Vagina (tissue), 2 donors: ENCODE results near the gene ICA1L. TPM values are rescaled to one million over a fixed set of nuclear protein-coding genes. Genes with fewer than 3 reads are reported as not detected.

ENCODE experiments used
- DNase-seq, 2 donors: peaks; one replicate each; pipeline ENCODE4 v3.0.0-alpha.2; 2017; ENCODE audit errors: extremely low spot score in 2 of 2
- H3K27ac ChIP-seq: fragments of 200-600 bp; sonication (generic); one replicate; pipeline ENCODE4 v1.5.1; 2019
- H3K27me3 ChIP-seq: fragments of 200-600 bp; sonication (generic); one replicate; pipeline ENCODE4 v1.5.1; 2019
- H3K36me3 ChIP-seq, 2 donors: fragments of 200-600 bp; sonication (generic); one replicate each; pipeline ENCODE4 v1.5.1; 2017 to 2019
- H3K4me1 ChIP-seq: fragments of 200-600 bp; sonication (generic); one replicate; pipeline ENCODE4 v1.5.1; 2019
- H3K4me3 ChIP-seq, 2 donors: fragments of 200-600 bp; sonication (generic); 1 replicate in 1 of 2; 2 replicates in 1 of 2; pipeline ENCODE4 v1.5.1; 2016 to 2019
- H3K9me3 ChIP-seq: fragments of 200-600 bp; sonication (generic); one replicate; pipeline ENCODE4 v1.5.1; 2019
- CTCF ChIP-seq, 3 experiments: fragments of 450-650 bp in 2 of 3; fragments of 200-600 bp in 1 of 3; sonication (generic) in 1 of 3; IDR thresholded peaks; one replicate each; pipeline ENCODE4 v1.5.1; 2017 to 2019; ENCODE audit warnings: antibody characterized with exemption in 3 of 3, mild to moderate bottlenecking in 2 of 3, moderate library complexity in 2 of 3
- POLR2A ChIP-seq, 2 donors: fragments of 450-650 bp; IDR thresholded peaks; one replicate each; pipeline ENCODE4 v1.6.1; 2017; ENCODE audit warnings: antibody characterized with exemption in 2 of 2, mild to moderate bottlenecking in 2 of 2, moderate library complexity in 2 of 2
- POLR2AphosphoS5 ChIP-seq, 2 donors: sonication (generic); formaldehyde crosslinking; IDR thresholded peaks; one replicate each; pipeline ENCODE4 v1.9.0; 2017; ENCODE audit warnings: antibody characterized with exemption in 2 of 2, mild to moderate bottlenecking in 2 of 2, low read depth in 1 of 2; ENCODE audit not compliant: insufficient read depth in 1 of 2
- intact Hi-C: fragments of 100-400 bp; cut with DNase I; formaldehyde crosslinking; loops from one replicate; pipeline ENCODE4 v1.15.1; 2023
- total RNA-seq: library from RNA; depleted of rRNA; stranded (reverse); fragments of >200 nt; gene quantifications from one replicate; pipeline ENCODE4 v1.2.3, GENCODE V29; 2016

ICA1L gene
- total RNA-seq, 1 donor from 2014 or later = 21.6 TPM

GRCh38 chr2:202756598-202756997 lies 115.0 kb downstream of the ICA1L start:
- TF ChIP-seq CTCF (IDR thresholded peaks at IDR 0.05) (no peak), POLR2A (IDR thresholded peaks at IDR 0.05) (no peak), POLR2AphosphoS5 (IDR thresholded peaks at IDR 0.05; ENCODE audit: insufficient read depth in 1 of 2, low read depth in 1 of 2) (no peak)

GRCh38 chr2:202754936-202755335 lies 116.6 kb downstream of the ICA1L start:
- no peak for TF ChIP-seq POLR2AphosphoS5 (IDR thresholded peaks at IDR 0.05; ENCODE audit: insufficient read depth in 1 of 2, low read depth in 1 of 2)
- no peak for TF ChIP-seq CTCF (IDR thresholded peaks at IDR 0.05)
- TF ChIP-seq POLR2A (IDR thresholded peaks at IDR 0.05) = no peak
- DNase-seq = no peak
- intact Hi-C loops = no loop called here
- Histone ChIP-seq H3K36me3 (peaks cover 0 to 13% of the 10 kb centered on the region in 2 donors), H3K9me3 (no peaks in the 10 kb centered on the region), H3K27me3 (no peaks in the 10 kb centered on the region), H3K27ac (no peak overlapping the region), H3K4me1 (no peaks in the 10 kb centered on the region), H3K4me3 (no peak overlapping the region)

More at GRCh38 chr2:202756598-202756997, 115.0 kb downstream of the ICA1L start:
- Histone ChIP-seq H3K4me3 (no peak overlapping the region), H3K9me3 (no peaks in the 10 kb centered on the region), H3K27ac (no peak overlapping the region), H3K36me3 (peaks cover 0 to 15% of the 10 kb centered on the region in 2 donors), H3K27me3 (no peaks in the 10 kb centered on the region), H3K4me1 (no peaks in the 10 kb centered on the region)
- DNase-seq = no peak
- intact Hi-C loops = no loop called here

- no peak overlapping the region for H3K4me3 ChIP-seq
- H3K27me3 ChIP-seq = no peaks in the 10 kb centered on the region
- H3K4me1 ChIP-seq = no peaks in the 10 kb centered on the region
- TF ChIP-seq POLR2AphosphoS5 (IDR thresholded peaks at IDR 0.05; ENCODE audit: insufficient read depth in 1 of 2, low read depth in 1 of 2) (no peak), POLR2A (IDR thresholded peaks at IDR 0.05) (no peak), CTCF (IDR thresholded peaks at IDR 0.05) (no peak)
- no peak overlapping the region for H3K27ac ChIP-seq
- intact Hi-C loops = no loop called here
- H3K36me3 ChIP-seq = peaks cover 0 to 2% of the 10 kb centered on the region in 2 donors
- DNase-seq = no peak
- H3K9me3 ChIP-seq = no peaks in the 10 kb centered on the region
Measured at GRCh38 chr2:202752071-202752470, 119.5 kb downstream of the ICA1L start.

- intact Hi-C loops = no loop called here
- Histone ChIP-seq H3K4me3 (no peak overlapping the region), H3K27ac (no peak overlapping the region), H3K4me1 (no peaks in the 10 kb centered on the region), H3K9me3 (no peaks in the 10 kb centered on the region), H3K36me3 (no peaks in the 10 kb centered on the region), H3K27me3 (no peaks in the 10 kb centered on the region)
- TF ChIP-seq CTCF (IDR thresholded peaks at IDR 0.05) (no peak), POLR2A (IDR thresholded peaks at IDR 0.05) (no peak), POLR2AphosphoS5 (IDR thresholded peaks at IDR 0.05; ENCODE audit: insufficient read depth in 1 of 2, low read depth in 1 of 2) (no peak)
- no peak for DNase-seq
Measured at GRCh38 chr2:202750763-202751427, 120.7 kb downstream of the ICA1L start.

GRCh38 chr2:202749477-202749876 lies 122.1 kb downstream of the ICA1L start:
- Histone ChIP-seq H3K36me3 (no peaks in the 10 kb centered on the region), H3K9me3 (no peaks in the 10 kb centered on the region), H3K27me3 (no peaks in the 10 kb centered on the region), H3K4me1 (no peaks in the 10 kb centered on the region), H3K27ac (no peak overlapping the region), H3K4me3 (no peak overlapping the region)
- TF ChIP-seq POLR2A (IDR thresholded peaks at IDR 0.05) (no peak), CTCF (IDR thresholded peaks at IDR 0.05) (no peak), POLR2AphosphoS5 (IDR thresholded peaks at IDR 0.05; ENCODE audit: insufficient read depth in 1 of 2, low read depth in 1 of 2) (no peak)
- DNase-seq = no peak
- intact Hi-C loops = no loop called here
